CD14-positive monocyte (primary cell): ENCODE results near the gene SLC27A2. TPM values are rescaled to one million over a fixed set of nuclear protein-coding genes. Genes with fewer than 3 reads are reported as not detected.

Source experiments
- DNase-seq, 3 donors: peaks; one replicate each; pipeline ENCODE4 v3.0.0-alpha.2; 2011 to 2022
- H2AFZ ChIP-seq: 2 replicates; pipeline ENCODE4 v1.6.0; 2012; ENCODE audit warnings: mild to moderate bottlenecking, low read depth, low read length, inconsistent platforms; ENCODE audit not compliant: insufficient read depth, poor library complexity, severe bottlenecking
- H3K27ac ChIP-seq, 2 donors: 1 replicate in 1 of 2; 2 replicates in 1 of 2; pipeline ENCODE4 v1.5.1; 2012 to 2013; ENCODE audit warnings: low read length in 2 of 2, control low read depth in 1 of 2, inconsistent platforms in 1 of 2, low read depth in 1 of 2, mild to moderate bottlenecking in 1 of 2
- H3K27me3 ChIP-seq, 2 donors: one replicate each; pipeline versions ENCODE4 v1.6.0 to v1.6.1; 2011 to 2013; ENCODE audit warnings: low read length in 2 of 2; ENCODE audit not compliant: control insufficient read depth in 2 of 2, insufficient read depth in 2 of 2
- H3K36me3 ChIP-seq, 2 donors: replicated peaks in 1 of 2; 1 replicate in 1 of 2; 2 replicates in 1 of 2; pipeline versions ENCODE4 v1.5.1 to v1.6.1; 2012 to 2013; ENCODE audit warnings: low read length in 2 of 2, control low read depth in 1 of 2, inconsistent platforms in 1 of 2, mild to moderate bottlenecking in 1 of 2; ENCODE audit not compliant: insufficient read depth in 2 of 2, control insufficient read depth in 1 of 2
- H3K4me1 ChIP-seq, 2 donors: 1 replicate in 1 of 2; 2 replicates in 1 of 2; pipeline versions ENCODE4 v1.5.1 to v1.6.1; 2012 to 2013; ENCODE audit warnings: low read length in 2 of 2, control low read depth in 1 of 2, inconsistent platforms in 1 of 2, mild to moderate bottlenecking in 1 of 2, moderate library complexity in 1 of 2; ENCODE audit not compliant: insufficient read depth in 2 of 2, control insufficient read depth in 1 of 2
- H3K4me2 ChIP-seq: replicated peaks from 2 replicates; pipeline ENCODE3; 2012; ENCODE audit warnings: low read length, moderate library complexity, mild to moderate bottlenecking; ENCODE audit not compliant: poor library complexity, severe bottlenecking; ENCODE audit errors: extremely low read depth
- H3K4me3 ChIP-seq, 3 experiments: fragments of 200-600 bp in 1 of 3; sonication (generic) in 1 of 3; replicated peaks in 1 of 3; 1 replicate in 2 of 3; 2 replicates in 1 of 3; pipeline ENCODE4 v1.5.1; 2011 to 2013; ENCODE audit warnings: low read length in 3 of 3, mild to moderate bottlenecking in 3 of 3, control low read depth in 2 of 3, low read depth in 2 of 3, inconsistent platforms in 1 of 3, moderate library complexity in 1 of 3
- H3K79me2 ChIP-seq: 2 replicates; pipeline ENCODE4 v1.6.0; 2012; ENCODE audit warnings: mild to moderate bottlenecking, control low read depth, inconsistent platforms, low read length, moderate library complexity; ENCODE audit not compliant: insufficient read depth
- H3K9ac ChIP-seq: 2 replicates; pipeline ENCODE4 v1.6.0; 2017; ENCODE audit warnings: low read length, mild to moderate bottlenecking; ENCODE audit not compliant: insufficient read depth, poor library complexity, severe bottlenecking
- H3K9me3 ChIP-seq, 2 donors: replicated peaks in 1 of 2; 1 replicate in 1 of 2; 2 replicates in 1 of 2; pipeline versions ENCODE4 v1.5.1 to v1.6.1; 2012 to 2013; ENCODE audit warnings: low read length in 2 of 2, control low read depth in 1 of 2; ENCODE audit not compliant: control insufficient read depth in 1 of 2, insufficient read depth in 1 of 2
- H4K20me1 ChIP-seq: 2 replicates; pipeline ENCODE4 v1.6.0; 2012; ENCODE audit warnings: mild to moderate bottlenecking, low read length, control low read depth, moderate library complexity; ENCODE audit not compliant: insufficient read depth
- H3K27ac Mint-ChIP-seq, 7 donors: one replicate each; pipeline ENCODE4 v1.8.0; 2020; ENCODE audit warnings: mild to moderate bottlenecking in 7 of 7, mixed read lengths in 7 of 7, moderate library complexity in 6 of 7, inconsistent platforms in 2 of 7
- H3K27me3 Mint-ChIP-seq, 3 donors: one replicate each; pipeline ENCODE4 v1.8.0; 2021 to 2022; ENCODE audit warnings: low read depth in 3 of 3, mild to moderate bottlenecking in 3 of 3, mixed read lengths in 3 of 3, moderate library complexity in 3 of 3, inconsistent platforms in 1 of 3
- H3K36me3 Mint-ChIP-seq, 2 donors: one replicate each; pipeline ENCODE4 v1.8.0; 2020; ENCODE audit warnings: mixed read lengths in 2 of 2, inconsistent platforms in 1 of 2, mild to moderate bottlenecking in 1 of 2
- H3K4me1 Mint-ChIP-seq: one replicate; pipeline ENCODE4 v1.8.0; 2020; ENCODE audit warnings: mild to moderate bottlenecking, mixed read lengths
- H3K4me3 Mint-ChIP-seq, 2 donors: one replicate each; pipeline ENCODE4 v1.8.0; 2020; ENCODE audit warnings: mild to moderate bottlenecking in 2 of 2, mixed read lengths in 2 of 2, moderate library complexity in 1 of 2
- H3K9me3 Mint-ChIP-seq, 7 donors: one replicate each; pipeline ENCODE4 v1.8.0; 2020 to 2022; ENCODE audit warnings: mixed read lengths in 7 of 7, mild to moderate bottlenecking in 6 of 7, moderate library complexity in 6 of 7, inconsistent platforms in 2 of 7
- CTCF ChIP-seq: fragments of 200-600 bp; IDR thresholded peaks from one replicate; pipeline ENCODE4 v1.8.0; 2022; ENCODE audit warnings: antibody characterized with exemption, mild to moderate bottlenecking
- WGBS: methylation state at CpG from one replicate; pipeline ENCODE4 v1.1.5; 2013; ENCODE audit warnings: missing lambda C conversion rate; ENCODE audit not compliant: insufficient coverage; 5-methylcytosine and 5-hydroxymethylcytosine counted together
- intact Hi-C, 2 donors: fragments of 100-400 bp; cut with micrococcal nuclease; formaldehyde crosslinking; loops; one replicate each; pipeline versions ENCODE4 v1.15.0 to v1.15.1; 2023
- polyA plus RNA-seq, 3 donors: library from polyadenylated mRNA; depleted of rRNA in 1 of 3; unstranded in 2 of 3; stranded (reverse) in 1 of 3; fragments of 300-500 nt in 2 of 3; fragments of >200 nt in 1 of 3; fragmentation: Illumina TruSeq in 2 of 3; gene quantifications; 1 replicate in 2 of 3; 2 replicates in 1 of 3; pipeline ENCODE4 v1.2.3, GENCODE V29; 2012 to 2021

The SLC27A2 gene
- polyA plus RNA-seq, 3 donors: 0.13 TPM; not detected in 2

GRCh38 chr15:50186752-50187151, 4.8 kb downstream of the SLC27A2 start:
- Histone ChIP-seq H3K4me1 (peaks cover 9 to 13% of the 10 kb centered on the region in 2 donors), H2AFZ (no peak overlapping the region), H3K9me3 (no peaks in the 10 kb centered on the region), H3K9ac (no peak overlapping the region), H3K36me3 (no peaks in the 10 kb centered on the region), H3K27me3 (peaks cover 10 to 12% of the 10 kb centered on the region in 2 donors), H4K20me1 (no peaks in the 10 kb centered on the region), H3K79me2 (no peaks in the 10 kb centered on the region), H3K4me2 (no peak overlapping the region), H3K4me3 (no peak overlapping the region), H3K27ac (no peak overlapping the region)
- Mint-ChIP-seq H3K9me3 (peaks cover 0 to 2% (median 0%) of the 10 kb centered on the region in 7 donors), H3K27me3 (peaks cover 13 to 22% (median 20%) of the 10 kb centered on the region in 3 donors), H3K27ac (no peak overlapping the region), H3K36me3 (peaks cover 0 to 3% of the 10 kb centered on the region in 2 donors), H3K4me3 (no peak overlapping the region), H3K4me1 (peaks cover 17% of the 10 kb centered on the region)
- no CpG with 5 or more reads among the region's 1 CpG for WGBS
- TF ChIP-seq CTCF: no peak
- no peak for DNase-seq
- intact Hi-C loops: loop anchor here in 1 of 2 donors (10.0 kb wide), 1 partner anchor 118 kb away; no protein-coding TSS in a partner anchor

- Mint-ChIP-seq H3K36me3 (peaks cover 0 to 3% of the 10 kb centered on the region in 2 donors), H3K27ac (no peak overlapping the region), H3K4me3 (no peak overlapping the region), H3K9me3 (peaks cover 0 to 2% (median 0%) of the 10 kb centered on the region in 7 donors), H3K27me3 (peaks cover 9 to 16% (median 14%) of the 10 kb centered on the region in 3 donors), H3K4me1 (peaks cover 12% of the 10 kb centered on the region)
- Histone ChIP-seq H3K36me3 (no peaks in the 10 kb centered on the region), H3K27ac (no peak overlapping the region), H3K4me2 (no peak overlapping the region), H3K4me3 (no peak overlapping the region), H4K20me1 (no peaks in the 10 kb centered on the region), H3K79me2 (no peaks in the 10 kb centered on the region), H2AFZ (no peak overlapping the region), H3K27me3 (peaks cover 8% of the 10 kb centered on the region in 2 donors), H3K4me1 (peaks cover 5 to 8% of the 10 kb centered on the region in 2 donors), H3K9me3 (no peaks in the 10 kb centered on the region), H3K9ac (no peak overlapping the region)
- DNase-seq: no peak
- intact Hi-C loops: loop anchor here in 1 of 2 donors (10.0 kb wide), 1 partner anchor 117 kb away; no protein-coding TSS in a partner anchor
- TF ChIP-seq CTCF: no peak
- 100% methylated on average over 1 of the region's 2 CpGs for WGBS
Observed at GRCh38 chr15:50187525-50187924, 5.5 kb downstream of the SLC27A2 start.
